NCI-H510A (cell line): ENCODE results near the gene SNAP91.
"Not testable (repeated sequence)": the region's sequence is repeated elsewhere in the genome, so short reads cannot be mapped to it uniquely, and the experiment has no call there.

Experiments
- DNase-seq: peaks from one replicate; lab custom pipeline; 2025; lab: John Stamatoyannopoulos, UW

SNAP91 gene

DNA sequence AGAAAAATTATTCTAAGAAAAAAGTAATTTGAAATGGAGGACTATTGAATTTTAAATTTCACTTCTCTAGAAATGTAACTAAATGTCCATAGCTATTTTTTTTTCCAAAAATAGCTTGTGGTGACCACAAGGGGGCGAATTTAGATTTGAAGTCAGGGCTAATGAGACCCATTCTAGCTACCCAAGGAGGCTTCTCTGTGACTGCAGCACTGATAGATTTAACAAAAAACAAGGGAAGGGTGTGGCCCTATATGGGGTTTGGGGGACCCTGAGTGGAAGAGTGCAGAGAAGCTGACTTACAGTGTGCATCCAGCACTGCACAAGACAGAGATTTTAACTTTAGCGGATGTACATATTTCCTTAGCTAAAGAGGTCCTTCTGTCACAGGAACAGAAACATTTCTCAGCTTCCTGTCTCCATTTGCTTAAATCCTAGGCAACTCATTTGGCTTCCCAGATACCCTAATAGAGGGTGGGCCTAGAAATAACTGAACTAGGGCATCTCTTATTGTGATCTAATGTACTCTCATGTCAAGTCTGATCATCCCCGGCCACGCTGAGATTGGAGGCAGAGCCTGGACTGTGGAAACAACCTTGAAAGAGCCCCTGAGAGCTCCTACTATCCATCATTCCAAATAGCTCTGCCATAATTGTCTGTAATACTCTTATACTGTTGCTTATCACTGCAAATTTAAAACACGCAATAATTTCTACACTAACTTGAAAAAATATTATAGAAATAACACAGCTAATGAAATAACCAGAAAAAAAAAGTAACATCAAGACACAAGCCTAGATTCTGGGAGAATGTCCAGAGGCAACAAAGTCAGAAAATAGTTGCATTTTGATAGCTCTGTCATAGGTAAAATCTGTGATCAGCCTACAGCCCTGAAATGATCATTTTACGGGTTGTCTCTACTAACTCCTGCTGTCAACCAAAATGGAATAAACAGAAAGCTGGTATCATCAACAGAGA, 93.6 kb downstream of the SNAP91 start:
- DNase-seq, result peak; percentile 0

DNA sequence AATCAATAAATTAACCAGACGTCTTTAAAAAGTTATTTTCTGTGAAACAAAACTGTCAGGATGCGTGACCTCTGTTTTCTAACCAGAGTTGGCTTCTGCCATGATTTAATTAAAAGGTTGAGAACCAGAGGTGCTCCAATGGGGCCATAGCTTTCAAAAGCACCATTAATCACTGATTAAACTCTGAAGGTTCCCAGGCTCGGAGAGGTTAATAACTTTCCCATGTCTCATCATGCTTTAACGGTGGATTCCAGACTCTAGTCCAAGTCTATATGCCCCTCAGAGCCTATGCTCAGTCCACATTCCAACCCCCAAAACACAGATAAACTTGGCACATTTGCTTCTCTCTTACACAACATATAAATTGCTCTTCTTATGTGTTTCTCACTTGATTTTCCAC, 95.5 kb downstream of the SNAP91 start:
- DNase-seq, result no peak

DNA sequence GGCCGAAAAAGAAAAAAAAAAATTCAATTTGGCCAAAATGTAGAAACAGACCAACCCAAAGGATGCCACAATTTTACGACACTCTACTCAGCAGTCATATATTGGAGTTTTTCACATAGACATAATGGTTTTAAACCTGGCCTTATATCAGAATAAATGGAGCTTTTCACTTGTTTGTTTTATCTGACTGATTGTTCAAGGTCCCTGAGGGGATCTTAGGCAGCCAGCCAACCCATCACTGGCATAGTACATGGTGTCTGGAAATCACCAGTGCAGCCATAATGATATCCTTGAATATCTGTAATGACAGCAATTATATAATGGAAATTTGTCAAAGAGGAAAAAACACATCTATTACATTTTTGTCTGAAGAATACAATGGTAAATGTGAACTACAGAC, 99.7 kb downstream of the SNAP91 start:
- DNase-seq, result no peak

DNA sequence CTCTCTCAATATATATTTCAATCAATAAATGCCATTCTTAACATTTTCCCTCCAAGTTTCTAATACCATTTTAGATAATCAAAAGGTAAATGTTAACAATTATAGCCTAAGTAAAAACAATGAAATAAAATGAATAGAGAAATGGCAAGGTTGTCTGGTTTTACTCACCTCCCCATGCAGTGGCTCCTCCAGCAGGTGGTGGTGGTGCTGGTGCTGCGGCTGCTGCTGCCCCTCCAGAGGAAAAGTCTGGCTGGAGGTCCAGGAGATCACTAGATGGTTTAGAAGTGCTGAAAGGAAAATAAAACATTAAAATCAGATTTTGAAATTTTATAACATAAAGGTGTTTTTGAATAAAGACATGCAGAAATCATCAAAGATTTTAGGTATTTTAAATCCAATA, 103.4 kb downstream of the SNAP91 start:
- DNase-seq, result no peak

DNA sequence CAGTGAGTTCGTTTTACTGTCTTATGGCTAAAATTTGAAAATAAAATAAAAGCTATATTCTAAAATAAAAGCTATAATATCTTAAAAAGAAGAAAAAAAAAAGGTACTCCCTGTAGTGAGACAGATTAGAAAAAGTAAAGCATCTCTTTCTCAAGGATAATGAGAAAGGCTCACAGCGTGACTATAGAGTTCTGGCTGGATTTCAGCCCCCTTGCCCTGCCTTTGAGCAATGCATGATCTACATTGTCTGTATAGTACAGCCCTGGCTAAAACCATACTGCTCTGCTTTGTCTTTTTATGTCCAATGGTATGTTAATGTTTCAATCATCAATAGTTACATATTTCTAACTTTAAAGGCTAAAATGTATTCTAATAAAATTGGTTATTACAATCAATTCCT, 105.3 kb downstream of the SNAP91 start:
- no peak for DNase-seq

DNA sequence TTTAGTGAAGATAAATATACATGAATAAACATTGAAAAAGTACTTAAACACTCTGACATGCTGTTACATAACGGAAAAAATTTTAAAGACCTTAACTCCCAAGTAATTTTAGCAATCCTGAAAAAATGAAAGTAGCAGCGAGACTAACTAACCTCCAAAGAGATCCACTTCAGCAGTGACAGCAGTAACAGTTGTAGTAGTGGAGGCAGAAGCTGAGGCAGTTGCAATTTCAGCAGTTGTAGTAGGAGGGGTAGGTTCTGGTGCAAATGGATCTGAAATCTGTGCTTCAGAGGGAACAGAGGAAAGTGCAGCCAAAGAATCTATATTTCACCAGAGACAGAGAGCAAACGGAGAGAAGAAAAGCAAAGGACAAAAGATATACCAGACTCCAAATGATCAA, 107.8 kb downstream of the SNAP91 start:
- no peak for DNase-seq

DNA sequence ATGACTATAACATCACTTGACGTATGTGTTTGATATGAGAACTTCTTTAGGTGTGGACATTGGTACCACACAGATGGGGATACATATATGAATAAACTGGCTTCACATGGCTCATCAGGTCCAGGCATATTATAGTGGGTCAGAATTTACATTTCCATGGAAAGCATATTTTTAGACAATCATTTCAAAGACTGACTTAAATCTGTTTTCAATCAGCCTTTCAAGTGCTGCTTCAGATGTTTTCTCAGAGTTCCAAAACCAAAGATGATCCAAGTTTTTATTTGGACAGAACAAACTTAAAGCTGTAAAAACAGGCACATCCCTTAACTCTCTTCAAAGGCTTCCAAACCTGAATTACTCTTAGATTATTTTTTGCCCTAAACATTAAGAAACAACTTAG, 108.4 kb downstream of the SNAP91 start:
- DNase-seq, result no peak

DNA sequence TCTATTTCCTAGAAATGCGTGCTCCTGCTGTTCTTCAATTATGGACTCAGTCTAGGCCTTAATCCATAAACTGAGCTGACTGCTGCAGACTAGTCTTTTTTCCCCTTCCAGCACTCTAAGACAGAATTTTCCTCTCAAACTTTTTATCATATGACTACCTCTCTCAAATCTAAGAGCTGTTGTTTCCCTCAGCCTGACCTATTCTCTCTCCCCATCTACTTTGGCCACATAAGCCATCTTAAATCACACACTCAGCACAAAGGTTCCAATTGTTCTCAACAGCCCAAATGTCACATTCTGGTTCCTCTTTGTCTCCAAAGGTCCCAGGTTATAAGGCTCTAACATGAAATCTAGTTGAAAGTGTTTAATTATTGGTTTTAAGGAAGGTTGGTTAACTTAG, 111.4 kb downstream of the SNAP91 start:
- no peak for DNase-seq

DNA sequence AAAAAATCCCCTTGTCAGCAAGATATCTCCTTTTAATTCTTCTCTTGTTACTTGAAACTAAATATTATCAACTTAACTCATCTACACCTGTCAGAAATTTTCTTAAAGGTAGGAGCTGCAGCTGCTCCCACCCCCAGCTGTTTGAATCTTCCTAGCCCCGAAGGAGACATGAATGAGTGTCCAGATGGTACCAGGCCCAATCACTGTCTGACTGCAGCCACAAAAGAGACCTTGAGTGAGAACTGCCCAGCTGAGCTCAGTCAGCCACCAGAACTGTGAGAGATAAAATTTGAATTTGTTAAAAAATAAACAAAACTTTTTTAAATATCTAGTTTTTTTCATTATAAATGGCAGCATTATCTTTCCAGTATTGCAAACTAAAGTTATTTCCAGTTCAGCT, 111.8 kb downstream of the SNAP91 start:
- no peak for DNase-seq

DNA sequence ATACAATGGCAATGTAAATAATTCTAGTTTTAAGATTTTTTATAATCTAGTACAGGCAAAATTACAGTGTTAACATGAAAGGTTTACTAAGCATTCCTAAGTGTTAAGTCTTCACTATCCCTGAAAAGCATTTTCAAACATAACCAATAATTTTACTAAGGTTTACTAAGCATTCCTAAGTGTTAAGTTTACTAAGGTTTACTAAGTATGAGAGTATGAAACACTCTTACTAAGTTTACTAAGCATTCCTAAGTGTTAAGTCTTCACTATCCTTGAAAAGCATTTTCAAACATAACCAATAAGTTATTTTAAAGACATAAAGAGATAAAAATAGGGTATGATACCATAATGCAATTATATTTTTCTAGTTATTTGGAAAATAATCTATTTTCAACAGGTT, 114.0 kb downstream of the SNAP91 start:
- DNase-seq, result no peak

DNA sequence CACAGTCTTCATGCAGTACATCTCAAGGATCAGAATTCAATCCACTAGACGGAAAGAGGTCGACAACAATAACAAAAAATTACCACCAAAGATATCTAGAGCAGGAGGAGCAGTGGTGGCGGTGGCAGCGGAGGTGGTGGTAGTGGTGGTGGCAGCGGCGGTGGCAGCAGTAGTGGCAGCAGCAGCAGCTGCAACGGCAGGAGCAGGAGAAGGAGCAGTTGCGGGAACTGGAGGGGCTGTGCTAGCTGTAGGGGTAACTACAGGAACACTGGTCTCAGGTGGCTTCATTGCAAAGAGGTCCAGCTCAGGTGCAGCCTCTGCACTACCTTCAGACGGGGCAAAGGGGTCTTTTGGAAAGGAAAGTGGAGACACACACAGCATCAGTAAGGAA, 115.5 kb downstream of the SNAP91 start:
- DNase-seq, result no peak

DNA sequence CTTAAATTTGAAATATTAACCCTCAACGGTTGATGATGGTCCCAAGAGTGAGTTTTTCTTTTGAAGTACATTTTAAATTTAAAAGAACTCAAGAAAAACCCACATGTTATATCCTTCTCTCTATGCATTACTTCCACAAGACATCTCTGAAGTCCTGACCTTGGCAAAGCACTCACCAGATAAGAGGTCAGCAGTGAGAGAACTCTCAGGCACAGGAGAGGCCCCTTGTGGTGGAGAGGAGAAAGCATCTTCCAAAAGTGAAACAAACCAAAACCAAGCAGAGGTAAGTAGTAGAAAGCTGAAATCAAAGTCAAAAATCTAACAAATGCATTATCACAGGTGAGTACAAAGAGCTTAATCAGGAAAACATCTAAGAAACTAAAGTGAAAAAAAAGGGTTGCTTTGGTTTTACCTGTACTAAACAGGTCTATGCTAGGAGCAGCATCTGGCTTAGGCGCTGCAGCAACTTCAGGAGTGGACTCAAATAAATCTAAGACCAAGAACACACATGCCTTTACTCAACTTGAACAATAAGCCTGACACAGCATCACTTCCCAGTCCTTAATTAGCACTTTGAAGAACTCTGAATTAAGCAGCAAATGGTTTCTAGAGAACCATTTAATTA, 116.0 kb downstream of the SNAP91 start:
- DNase-seq, result no peak

DNA sequence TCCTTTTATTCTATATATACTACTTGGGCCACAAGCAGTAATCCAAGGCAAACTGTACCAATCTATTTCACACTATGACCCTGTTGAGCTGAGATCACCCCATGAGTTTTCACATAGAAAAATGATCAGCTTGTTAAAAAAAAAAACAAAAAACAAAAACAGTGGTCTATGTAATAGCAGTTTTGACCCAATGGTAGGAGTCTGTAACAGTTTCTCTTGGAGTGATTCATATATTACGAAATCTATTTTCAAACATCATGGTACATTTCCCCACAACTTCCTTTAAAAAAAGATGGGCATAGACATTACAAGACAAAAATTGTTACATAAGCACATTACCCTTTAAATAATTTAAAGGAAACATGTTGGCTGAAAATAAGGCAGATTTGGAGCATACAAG, 118.5 kb downstream of the SNAP91 start:
- no peak for DNase-seq

DNA sequence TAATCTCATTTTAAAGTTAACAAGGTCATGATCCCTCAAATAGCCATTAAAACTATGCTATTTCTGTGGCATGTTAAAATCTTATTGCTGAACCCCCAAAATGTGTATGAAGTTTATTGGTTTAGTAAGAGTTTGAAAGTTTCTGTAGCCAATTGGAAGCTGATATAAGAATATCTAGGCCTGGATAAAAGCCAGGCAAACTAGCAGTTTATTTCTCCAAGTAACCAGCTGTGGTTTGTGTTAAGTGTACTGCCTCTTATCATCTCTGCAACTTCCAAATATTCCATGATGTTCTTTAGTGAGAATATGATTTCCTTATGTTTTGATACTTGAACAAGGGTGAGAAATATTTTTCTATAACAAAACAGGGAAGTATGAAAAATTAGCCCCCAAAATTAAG, 119.8 kb downstream of the SNAP91 start:
- DNase-seq, result no peak

DNA sequence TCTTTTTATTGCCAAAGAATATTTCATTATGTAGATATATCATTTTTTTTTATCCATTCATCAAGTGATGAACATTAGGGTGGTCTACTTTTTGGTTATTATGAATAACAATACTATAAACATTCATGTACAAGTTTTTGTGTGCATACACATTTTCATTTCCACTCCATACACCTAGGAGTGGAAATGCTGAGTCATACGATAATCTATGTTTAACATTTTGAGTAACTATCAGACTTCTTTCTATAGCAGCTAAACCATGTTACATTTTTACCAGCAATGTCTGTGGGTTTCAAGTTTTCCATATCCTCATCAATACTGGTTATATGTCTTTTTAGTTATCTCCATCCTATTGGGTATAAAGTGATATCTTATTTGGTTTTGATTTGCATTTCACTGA, 130.8 kb downstream of the SNAP91 start:
- DNase-seq, result no peak

DNA sequence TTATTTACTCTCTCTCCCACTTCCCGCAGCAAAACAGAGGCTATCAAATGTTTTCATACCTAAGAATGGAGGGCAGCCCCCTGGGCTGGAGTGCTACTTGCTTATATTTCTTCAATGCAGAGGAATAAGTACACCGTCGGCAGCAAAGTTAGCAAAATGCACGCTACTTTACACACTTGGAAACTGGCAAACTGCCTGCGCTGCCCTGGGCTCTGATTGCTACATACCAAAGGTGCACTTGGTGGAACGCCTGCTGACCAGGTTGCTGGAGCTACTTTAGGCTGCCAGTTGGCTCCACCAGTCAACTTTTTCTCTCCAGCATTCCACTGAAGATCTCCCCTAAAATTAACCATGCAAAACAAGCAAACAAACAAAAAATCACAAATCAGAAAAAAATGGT, 134.1 kb downstream of the SNAP91 start:
- DNase-seq, result no peak

DNA sequence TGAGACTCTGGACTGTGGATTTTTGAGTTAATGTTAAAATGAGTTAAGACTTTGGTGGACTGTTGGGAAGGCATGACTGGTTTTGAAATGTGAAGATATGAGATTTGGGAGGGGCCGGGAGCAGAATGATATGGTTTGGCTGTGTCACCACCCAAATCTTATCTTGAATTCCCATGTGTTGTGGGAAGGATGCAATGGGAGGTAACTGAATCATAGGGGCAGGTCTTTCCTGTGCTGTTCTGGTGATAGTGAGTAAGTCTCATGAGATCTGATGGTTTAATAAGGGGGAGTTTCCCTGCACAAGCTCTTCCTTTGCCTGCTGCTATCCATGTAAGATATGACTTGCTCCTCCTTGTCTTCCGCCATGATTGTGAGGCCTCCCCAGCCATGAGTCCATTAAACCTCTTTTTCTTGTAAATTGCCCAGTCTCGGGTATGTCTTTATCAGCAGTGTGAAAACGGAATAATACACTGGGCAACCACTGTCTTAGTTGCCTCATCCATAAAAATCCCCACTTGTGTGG, 137.2 kb downstream of the SNAP91 start:
- DNase-seq, result not testable (repeated sequence)

DNA sequence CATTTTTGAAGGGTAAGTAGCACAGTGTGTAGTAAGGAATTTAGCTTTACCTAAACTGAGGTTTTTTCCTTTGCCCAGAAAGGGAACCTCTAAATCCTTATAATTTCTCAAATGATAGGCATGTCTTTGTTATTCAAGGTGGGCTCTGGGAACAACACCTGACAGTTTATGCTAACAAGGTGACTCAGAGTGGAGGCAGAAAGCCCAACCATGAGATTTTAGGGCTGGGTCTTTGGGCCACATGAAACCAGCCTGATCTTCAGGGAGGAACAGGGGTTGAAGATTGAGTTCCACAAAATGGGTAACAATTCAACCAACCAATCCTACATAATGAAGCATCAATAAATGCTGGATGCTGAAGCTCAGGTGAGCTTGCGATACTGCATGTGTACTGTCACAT, 149.9 kb downstream of the SNAP91 start:
- no peak for DNase-seq

DNA sequence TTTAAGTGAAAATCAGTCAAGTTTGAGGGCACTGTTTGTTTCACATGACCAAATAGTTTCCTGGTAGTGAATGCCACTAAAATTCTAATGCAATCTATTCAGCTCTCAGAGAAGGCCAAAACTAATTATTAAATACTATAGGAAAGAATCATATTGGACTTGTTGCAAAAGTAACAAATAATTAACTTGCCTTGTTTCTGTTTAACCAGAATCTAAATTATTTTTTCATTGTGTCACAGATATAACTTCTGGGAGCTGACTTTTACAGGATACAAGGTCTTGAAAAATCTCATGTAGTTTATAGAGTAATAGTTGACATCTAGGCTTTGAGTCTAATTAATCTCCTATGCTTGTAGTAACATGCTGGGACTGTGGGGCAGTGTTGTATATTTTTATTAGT, 152.0 kb downstream of the SNAP91 start:
- DNase-seq, result no peak

DNA sequence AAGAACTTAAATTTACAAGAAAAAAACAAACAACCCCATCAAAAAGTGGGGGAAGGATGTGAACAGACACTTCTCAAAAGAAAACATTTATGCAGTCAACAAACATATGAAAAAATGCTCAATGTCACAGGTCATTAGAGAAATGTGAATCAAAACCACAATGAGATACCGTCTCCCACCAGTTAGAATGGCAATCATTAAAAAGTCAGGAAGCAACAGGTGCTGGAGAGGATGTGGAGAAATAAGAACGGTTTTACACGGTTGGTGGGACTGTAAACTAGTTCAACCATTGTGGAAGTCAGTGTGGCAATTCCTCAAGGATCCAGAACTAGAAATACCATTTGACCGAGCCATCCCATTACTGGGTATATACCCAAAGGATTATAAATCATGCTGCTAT, 157.2 kb downstream of the SNAP91 start:
- DNase-seq, result not testable (repeated sequence)

DNA sequence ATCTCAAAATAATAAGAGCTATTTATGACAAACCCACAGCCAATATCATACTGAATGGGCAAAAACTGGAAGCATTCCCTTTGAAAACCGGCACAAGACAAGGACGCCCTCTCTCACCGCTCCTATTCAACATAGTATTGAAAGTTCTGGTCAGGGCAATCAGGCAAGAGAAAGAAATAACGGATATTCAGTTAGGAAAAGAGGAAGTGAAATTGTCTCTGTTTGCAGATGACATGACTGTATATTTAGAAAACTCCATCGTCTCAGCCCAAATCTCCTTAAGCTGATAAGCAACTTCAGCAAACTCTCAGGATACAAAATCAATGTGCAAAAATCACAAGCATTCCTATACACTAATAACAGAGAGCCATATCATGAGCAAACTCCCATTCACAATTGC, 158.4 kb downstream of the SNAP91 start:
- DNase-seq, result not testable (repeated sequence)

DNA sequence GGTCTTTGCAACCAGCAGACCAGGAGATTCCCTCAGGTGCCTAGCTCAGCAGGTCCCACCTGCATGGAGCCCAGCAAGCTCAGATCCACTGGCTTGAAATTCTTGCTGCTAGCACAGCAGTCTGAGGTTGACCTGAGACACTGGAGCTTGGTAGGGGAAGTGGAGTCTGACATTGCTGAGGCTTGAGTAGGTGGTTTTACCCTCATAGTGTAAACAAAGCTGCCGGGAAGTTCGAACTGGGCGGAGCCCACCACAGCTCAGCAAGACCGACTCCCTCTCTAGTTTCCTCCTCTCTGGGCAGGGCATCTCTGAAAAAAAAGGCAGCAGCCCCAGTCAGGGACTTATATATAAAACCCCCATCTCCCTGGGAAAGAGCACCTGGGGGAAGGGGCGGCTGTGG, 162.3 kb downstream of the SNAP91 start:
- DNase-seq, result no peak

DNA sequence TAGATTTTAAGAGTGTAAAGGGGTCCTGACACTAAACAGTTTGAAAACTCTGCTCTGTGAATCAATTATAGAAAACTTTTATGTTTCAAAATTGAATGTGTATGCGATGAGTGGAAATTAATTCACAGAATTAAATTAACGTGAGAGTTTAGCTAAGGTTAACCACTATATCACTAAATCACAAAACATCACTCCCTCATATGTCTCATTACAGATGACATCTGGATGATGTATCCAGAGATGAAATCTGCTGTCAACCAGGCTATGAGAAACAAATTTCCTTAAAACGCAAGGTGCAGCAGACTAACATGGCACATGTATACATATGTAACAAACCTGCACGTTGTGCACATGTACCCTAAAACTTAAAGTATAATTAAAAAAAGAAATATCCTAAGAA, 169.2 kb downstream of the SNAP91 start:
- DNase-seq, result no peak
